Lower leg skin (tissue), 4 donors: ENCODE measurements around the gene METTL6. TPM values are rescaled to one million over a fixed set of nuclear protein-coding genes. Genes with fewer than 3 reads are reported as not detected.

Experiments used
- DNase-seq, 2 donors: peaks; one replicate each; pipeline ENCODE4 v3.0.0-alpha.2; 2019; ENCODE audit warnings: low spot score in 2 of 2
- H3K4me3 ChIP-seq: fragments of 200-600 bp; sonication (generic); 2 replicates; pipeline ENCODE4 v1.5.1; 2017; ENCODE audit warnings: mild to moderate bottlenecking, low read depth; ENCODE audit not compliant: poor library complexity, severe bottlenecking
- POLR2A ChIP-seq, 2 donors: fragments of 450-650 bp; IDR thresholded peaks; one replicate each; pipeline ENCODE4 v1.6.1; 2016 to 2017; ENCODE audit warnings: antibody characterized with exemption in 2 of 2, mild to moderate bottlenecking in 1 of 2, moderate library complexity in 1 of 2
- whole genome bisulfite sequencing, 2 donors: methylation state at CpG; one replicate each; pipeline ENCODE4 v1.1.5; 2018; 5-methylcytosine and 5-hydroxymethylcytosine counted together
- intact Hi-C: fragments of 100-400 bp; cut with DNase I; formaldehyde crosslinking; loops from one replicate; pipeline ENCODE4 v1.15.0; 2023; ENCODE audit warnings: low total_unique reads
- total RNA-seq, 4 donors: library from RNA; depleted of rRNA; stranded (reverse); fragments of >200 nt; gene quantifications; one replicate each; pipeline ENCODE4 v1.1.0, GENCODE V29; 2016
- TF ChIP-seq, protein P1 (sequence below), 3 donors: fragments of 450-650 bp; IDR thresholded peaks; one replicate each; pipeline ENCODE4 v1.5.1; 2016; ENCODE audit warnings: antibody characterized with exemption in 3 of 3, mild to moderate bottlenecking in 3 of 3, moderate library complexity in 2 of 3

Gene METTL6
- total RNA-seq, 4 donors from 2014 or later = 4.9 to 15.2 (median 7.9) TPM

DNA sequence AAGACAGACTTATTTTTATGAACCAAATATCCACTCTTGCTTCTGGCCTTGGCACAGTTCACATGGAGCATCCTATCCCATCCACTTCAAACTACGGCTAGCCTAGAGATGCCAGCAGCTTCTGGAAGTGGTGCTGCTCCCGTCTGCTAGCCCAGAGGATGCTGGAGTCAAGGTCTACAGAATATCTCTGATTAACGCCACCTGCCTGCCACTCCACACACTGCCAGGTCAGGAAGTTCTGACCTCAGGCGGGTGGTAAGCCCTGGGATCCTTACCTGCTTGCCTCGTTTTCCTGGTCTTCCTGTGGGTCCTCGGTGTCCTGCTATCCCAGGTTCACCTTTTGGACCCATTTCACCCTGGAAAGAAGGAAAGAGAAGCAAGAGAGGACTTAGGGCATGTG, 42.9 kb upstream of the METTL6 start:
- TF ChIP-seq, protein P1, sequence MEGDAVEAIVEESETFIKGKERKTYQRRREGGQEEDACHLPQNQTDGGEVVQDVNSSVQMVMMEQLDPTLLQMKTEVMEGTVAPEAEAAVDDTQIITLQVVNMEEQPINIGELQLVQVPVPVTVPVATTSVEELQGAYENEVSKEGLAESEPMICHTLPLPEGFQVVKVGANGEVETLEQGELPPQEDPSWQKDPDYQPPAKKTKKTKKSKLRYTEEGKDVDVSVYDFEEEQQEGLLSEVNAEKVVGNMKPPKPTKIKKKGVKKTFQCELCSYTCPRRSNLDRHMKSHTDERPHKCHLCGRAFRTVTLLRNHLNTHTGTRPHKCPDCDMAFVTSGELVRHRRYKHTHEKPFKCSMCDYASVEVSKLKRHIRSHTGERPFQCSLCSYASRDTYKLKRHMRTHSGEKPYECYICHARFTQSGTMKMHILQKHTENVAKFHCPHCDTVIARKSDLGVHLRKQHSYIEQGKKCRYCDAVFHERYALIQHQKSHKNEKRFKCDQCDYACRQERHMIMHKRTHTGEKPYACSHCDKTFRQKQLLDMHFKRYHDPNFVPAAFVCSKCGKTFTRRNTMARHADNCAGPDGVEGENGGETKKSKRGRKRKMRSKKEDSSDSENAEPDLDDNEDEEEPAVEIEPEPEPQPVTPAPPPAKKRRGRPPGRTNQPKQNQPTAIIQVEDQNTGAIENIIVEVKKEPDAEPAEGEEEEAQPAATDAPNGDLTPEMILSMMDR (IDR thresholded peaks at IDR 0.05) = no peak
- WGBS, 2 donors = 89 to 96% methylated on average over 6 of the region's 6 CpGs
- intact Hi-C loops = no loop called here
- no peak overlapping the region for H3K4me3 ChIP-seq
- no peak for DNase-seq

DNA sequence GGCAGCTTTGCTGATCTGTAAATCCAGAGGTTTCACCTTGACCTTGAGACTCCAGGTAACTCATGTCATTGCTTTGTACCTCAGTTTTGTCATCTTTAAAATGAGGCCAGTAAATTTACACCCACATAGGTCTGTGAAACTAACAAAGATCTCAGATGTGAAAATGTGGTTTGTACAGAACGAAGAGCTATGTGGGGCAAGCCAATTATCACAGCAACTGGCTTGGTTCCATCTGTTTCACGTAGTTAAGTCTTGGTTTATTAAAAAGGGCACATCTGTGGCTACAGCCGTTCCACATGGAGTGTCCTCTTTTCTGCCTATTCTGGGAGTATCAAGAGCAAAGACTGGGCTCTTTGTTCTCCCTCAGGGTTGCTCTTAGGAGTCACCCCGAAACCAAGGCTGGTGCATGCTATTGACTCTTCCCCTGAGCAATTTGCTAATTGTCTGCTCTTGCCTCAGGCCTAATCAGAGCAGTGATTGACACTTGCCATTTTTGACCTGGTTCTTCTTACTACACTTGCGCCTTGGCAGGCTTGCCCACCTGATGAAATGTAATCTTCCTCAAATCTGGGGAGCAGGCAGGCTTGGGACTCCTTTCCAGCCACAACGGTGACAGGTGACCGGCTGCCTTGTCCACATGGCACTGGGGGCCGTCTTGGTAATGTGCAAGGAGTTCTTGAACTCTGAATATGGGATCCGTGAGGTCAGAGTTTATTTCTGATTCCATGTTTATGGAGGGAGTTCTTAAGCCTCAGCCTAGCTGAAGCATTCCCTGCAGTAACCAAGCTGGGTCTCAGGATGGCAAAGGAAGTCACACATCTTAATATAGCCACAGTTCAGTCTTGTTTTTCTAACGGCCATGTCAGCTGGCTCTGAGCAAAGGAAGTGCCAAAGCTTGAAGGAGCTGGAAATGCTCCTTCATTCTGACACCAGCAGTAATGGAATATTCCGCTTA, 40.2 kb upstream of the METTL6 start:
- 85 to 86% methylated on average over 11 of the region's 11 CpGs for whole genome bisulfite sequencing, 2 donors
- intact Hi-C loops = no loop called here
- no peak overlapping the region for H3K4me3 ChIP-seq
- no peak for TF ChIP-seq POLR2A (IDR thresholded peaks at IDR 0.05)
- TF ChIP-seq, protein P1 (IDR thresholded peaks at IDR 0.05) = no peak
- DNase-seq = no peak

DNA sequence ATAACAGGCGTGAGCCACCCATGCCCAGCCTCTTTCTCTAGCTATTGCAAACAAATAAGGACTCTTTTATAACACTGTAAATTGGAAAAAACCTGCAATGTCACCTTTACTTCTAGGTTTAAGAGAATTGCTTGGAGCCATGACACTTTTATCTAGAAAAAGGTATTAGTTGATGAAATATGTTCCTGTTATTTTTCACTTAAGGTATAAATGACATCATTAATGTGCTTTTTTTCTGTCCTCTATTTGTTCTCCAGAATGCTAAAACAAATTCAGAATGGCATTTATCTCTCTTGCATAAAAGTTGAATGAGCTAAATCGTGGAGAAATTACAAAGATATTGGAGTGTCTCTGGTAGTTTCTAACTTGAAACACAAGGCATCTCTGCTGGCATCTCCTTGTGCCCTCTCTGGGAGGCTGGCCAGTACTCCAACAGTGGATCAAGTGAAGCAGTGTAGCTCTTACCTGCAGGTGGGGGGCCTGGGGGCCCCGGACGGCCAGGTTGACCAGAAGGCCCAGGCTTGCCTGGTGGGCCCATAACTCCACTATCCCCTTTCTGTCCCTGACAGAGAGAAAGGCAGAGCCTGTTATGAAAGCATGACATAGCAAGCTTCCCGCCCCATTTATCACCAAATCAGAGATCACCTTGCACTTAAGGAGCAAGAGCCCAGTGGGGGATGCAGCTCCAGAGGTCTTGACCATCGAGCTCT, 38.7 kb upstream of the METTL6 start:
- no peak for TF ChIP-seq POLR2A (IDR thresholded peaks at IDR 0.05)
- TF ChIP-seq, protein P1 (IDR thresholded peaks at IDR 0.05) = no peak
- no peak for DNase-seq
- no peak overlapping the region for H3K4me3 ChIP-seq
- 96 to 97% methylated on average over 6 of the region's 6 CpGs for WGBS, 2 donors
- intact Hi-C loops = no loop called here

DNA sequence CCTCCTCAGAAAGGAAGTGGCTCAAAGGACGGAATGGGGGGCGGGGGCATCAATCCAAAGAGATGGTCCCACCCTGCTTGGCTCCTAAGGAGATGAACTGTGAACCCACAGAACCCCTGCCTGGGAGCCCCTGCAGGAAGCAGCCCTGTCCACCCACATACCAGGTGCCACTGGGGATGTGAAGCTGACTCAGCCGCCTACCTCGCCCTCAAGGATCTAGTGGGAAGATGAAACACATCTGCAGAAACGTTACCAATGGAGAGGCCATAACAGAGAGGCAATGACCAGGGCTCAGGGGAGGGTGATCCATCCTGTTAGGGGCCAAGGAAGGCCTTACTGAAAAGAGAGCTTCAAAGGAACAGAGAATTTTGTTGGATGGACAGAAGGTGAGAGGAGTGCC, 35.1 kb upstream of the METTL6 start:
- DNase-seq = no peak
- no peak for TF ChIP-seq POLR2A (IDR thresholded peaks at IDR 0.05)
- TF ChIP-seq, protein P1 (IDR thresholded peaks at IDR 0.05) = no peak
- intact Hi-C loops = no loop called here
- WGBS, 2 donors = 89 to 90% methylated on average over 5 of the region's 5 CpGs
- no peak overlapping the region for H3K4me3 ChIP-seq

- H3K4me3 ChIP-seq = no peak overlapping the region
- 49 to 62% methylated on average over 4 of the region's 4 CpGs for whole genome bisulfite sequencing, 2 donors
- intact Hi-C loops = no loop called here
- no peak for TF ChIP-seq POLR2A (IDR thresholded peaks at IDR 0.05)
- DNase-seq = no peak
These were observed 33.7 kb upstream of the METTL6 start for GRCh38 chr3:15460891-15461531.
